GM18873 (cell line): Measurements from ENCODE around the gene SCRT2.

Source experiments
- ATAC-seq: cut with Tn5 transposase; IDR thresholded peaks from one replicate; pipeline ENCODE4 v1.9.1; 2021; ENCODE audit warnings: mild to moderate bottlenecking, moderate library complexity, moderate number of reproducible peaks; ENCODE audit not compliant: unreplicated experiment, low FRiP score

SCRT2 gene

GRCh38 chr20:635893-636338, 39.7 kb downstream of the SCRT2 start:
- ATAC-seq = no peak

DNA sequence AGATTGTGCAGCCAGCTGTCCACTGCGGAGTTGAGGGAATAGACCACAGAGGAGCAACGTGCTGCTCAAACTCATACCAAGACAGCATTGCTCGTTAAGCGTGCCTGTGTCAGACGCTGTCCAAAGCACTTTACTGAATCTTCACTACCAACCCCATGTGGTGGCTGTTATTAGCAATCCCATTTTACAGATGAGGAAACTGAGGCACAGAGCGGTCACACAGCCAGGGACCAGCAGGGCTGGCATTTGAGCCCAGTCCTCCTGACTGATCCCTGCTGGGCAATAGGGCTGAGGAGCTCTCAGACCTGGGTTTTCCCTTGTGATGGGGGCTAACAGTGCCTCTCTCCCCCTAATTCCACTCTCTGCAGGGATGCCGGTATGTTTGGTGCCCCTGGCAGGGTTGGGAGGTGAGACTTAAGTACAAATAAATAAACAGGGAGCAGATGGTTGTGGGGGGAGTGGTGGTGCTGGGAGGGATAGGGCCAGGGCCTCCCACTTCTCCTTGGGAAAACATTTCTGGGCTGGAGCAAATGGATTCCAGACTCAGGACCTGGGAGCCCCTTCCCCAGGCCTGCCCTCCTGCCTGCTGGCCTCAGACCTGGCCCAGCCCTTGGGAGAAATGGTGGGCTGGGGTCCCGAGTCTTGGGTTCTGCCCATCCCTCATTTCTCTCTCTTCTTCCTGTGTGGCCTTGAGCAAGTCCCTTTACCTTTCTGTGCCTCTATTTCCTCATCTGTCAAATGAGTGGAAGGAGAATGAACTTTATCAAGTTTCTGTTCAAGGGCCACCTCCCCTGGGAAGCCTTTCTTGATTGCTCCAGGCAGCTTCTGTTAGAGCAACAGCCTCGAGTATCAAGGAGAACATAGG, 40.3 kb downstream of the SCRT2 start:
- ATAC-seq = no peak

DNA sequence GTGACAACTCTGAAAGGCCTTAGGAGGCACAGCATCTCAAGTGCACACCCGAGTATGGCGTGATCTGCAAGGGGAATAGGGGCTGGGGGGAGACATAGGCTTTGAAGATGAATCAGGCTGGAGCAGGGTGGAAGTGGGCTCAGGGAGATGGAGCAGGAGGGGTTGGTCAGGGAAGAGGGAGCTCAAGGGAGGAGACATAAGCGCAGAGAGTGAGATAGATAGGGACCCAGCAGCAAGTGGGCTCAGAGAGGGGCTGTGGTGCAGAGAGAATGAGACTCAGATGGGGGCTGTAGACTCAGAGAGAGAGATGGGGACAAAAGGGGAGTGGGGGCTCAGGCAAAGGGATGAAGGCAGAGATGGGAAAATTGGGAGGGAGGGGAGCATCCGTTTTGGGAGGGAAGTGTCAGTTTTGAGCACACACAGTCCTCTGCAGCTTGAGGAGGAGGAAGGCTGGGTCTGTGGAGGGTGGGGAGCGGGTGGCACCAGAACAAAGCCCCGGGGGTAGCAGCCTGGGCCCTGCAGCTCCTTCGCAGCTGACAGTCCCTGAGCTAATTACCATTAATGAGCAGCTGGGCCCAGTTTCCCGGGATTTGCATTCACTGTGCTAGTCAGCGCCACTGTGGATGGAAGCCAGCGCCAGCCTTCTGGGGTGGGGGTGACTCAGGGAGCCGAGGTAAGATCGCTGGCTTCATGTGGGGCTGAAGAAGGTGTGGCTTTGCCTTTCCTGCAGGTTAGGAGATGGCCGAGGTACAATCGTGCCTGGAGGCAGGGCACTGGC, 41.3 kb downstream of the SCRT2 start:
- no peak for ATAC-seq

- ATAC-seq = no peak
Observed at GRCh38 chr20:631101-631500, 44.5 kb downstream of the SCRT2 start.

GRCh38 chr20:626579-626978, 49.0 kb downstream of the SCRT2 start:
- no peak for ATAC-seq

GRCh38 chr20:625360-625932, 50.2 kb downstream of the SCRT2 start:
- no peak for ATAC-seq

DNA sequence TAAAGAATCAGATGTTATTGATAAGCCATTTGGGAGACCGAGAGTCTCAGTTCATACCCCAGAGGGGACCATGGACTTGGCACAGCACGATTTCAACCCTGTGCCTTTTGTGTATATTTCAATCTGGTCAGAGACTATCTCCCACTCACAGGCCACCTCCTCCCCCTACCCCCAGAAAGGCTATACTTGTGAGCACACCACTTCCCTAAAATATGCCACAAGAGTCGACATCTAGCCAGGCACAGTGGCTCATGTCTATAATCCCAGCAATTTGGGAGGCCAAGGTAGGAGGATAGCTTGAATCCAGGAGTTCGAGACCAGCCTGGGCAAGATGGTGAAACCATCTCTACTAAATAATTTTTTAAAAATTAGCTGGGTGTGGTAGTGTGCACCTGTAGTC, 51.9 kb downstream of the SCRT2 start:
- ATAC-seq = no peak

GRCh38 chr20:623021-623420, 52.6 kb downstream of the SCRT2 start:
- ATAC-seq = no peak

DNA sequence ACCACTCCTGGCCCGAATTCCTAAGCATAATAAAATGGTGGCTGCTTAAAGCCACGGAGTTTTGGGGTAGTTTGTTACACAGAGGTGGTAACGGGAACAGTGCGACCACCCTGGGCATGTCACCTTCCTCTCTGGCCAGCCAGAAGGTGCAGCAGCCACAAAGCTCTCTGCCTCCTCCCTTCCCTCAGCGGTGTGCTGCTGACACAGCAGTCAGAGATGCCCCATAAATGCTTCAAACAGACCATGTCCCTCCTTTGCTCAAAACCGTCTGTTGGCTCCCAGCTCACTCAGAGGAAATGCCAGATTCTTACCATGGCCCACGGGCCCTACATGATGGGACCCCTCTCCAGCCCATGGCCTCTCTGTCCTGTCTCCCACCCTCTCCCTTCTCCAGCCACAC, 53.4 kb downstream of the SCRT2 start:
- no peak for ATAC-seq

DNA sequence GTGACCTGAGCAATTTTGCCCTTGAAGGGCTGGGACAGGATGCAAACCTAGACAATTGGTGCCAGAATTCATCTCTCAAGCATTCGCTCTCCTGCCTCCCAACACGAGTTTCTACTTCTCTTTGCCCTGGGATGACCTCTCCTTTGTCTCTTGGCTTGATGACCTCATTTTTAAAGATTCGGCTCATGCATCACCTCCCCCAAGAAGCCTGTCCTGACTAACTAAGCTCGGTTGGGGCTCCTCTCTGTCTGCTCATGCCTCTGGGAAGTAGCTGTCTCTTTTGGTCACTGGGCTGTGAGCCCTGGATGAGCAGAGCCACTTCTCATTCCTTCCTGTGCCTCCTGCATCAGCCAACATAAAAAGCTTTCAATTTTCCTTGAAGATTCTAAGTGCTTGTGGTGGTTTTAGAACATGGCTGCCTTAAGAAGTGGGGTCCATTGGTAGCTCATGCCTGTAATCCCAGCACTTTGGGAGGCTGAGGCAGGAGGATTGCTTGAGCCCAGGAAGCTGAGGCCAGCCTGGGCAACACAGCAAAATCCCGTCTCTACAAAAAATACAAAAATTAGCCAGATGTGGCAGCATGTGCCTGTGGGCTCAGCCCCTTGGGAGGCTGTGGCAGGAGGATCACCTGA, 54.4 kb downstream of the SCRT2 start:
- ATAC-seq = no peak

DNA sequence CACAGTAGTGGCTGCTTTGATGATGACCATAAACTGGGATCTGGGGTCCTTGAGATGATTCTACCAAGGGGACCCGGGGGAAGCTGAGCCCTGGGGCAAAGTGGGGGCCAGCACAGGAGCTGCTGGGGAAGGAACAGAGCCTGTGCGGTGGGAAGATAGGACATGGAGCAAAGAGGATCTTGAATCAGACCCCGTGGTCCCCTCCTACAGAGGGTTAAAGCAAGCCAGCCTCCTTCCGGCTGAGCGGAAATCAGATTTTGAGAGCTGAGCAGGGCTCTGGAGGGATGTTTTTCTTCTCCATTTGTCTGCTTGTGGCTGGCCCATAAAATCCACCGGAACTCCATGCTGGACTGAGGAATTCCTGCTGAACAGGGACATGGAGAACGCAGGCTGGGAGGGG, 55.4 kb downstream of the SCRT2 start:
- ATAC-seq = no peak

GRCh38 chr20:618980-619379, 56.6 kb downstream of the SCRT2 start:
- no peak for ATAC-seq

DNA sequence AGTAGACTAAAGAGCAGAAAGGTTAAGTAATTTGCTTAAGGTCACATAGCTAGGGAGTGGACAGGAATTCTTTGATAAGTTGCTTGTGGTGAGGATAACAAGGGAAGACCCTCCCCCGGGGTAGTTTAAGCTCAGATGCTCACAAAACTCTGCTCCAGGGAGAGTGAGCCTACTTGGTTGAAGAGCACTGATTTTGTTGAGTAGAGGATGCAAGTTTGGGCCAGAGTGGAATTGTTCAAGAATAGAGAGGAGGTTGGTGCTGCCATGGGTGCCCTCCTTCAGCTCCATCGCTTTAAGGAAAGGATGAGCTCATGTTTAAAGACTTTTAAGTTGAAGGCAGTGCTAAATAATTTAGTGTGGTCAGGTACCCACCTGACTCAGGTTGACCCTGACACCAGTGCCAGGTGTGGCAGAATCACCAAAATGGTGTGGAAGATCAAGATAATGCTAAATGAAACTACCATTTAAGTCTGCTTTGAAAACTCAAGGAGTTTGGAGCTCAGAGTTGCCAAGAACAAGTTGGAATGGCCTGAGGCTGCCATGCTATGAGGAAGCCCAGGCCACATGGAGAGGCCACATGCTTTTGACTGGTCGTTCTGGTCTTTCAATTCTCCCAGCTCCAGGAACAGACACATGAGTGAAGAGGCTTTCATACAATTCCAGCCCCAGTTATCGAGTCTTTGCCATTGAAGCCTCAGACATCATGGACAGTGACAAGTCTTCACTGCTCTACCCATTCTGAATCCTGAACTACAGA, 57.5 kb downstream of the SCRT2 start:
- ATAC-seq = no peak

DNA sequence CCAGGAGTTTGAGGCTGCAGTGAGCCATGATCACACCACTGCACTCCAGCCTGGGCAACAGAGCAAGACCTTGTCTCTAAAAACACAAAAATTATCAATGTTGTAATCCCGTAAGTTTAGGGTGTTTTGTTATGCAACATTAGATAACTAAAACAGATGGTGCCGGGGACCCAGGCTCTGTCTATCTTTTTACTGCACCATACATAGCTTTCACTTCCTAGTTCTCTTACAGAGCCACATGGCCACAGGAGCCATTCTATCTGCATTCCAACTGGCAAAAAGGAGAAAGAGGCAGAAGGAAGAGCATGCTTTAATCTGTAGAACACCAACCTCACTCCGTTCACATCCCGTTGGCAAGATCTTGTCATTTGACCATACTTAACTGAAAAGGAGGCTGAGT, 60.1 kb downstream of the SCRT2 start:
- ATAC-seq = no peak

- ATAC-seq = no peak
Observed at GRCh38 chr20:611843-612185, 63.8 kb downstream of the SCRT2 start.
